HUDEP-2 (cell line): Measurements from ENCODE around the gene RGS18.
A peak's percentile ranks its signal among the peaks of the same experiment; 100 is the strongest.
"Not testable (repeated sequence)": the region's sequence is repeated elsewhere in the genome, so short reads cannot be mapped to it uniquely, and the experiment has no call there.

Experiments used
- DNase-seq, 76 experiments: peaks; one replicate each; lab custom pipeline; 2025; ENCODE audit not compliant: unreplicated experiment in 76 of 76; lab: John Stamatoyannopoulos, UW

The RGS18 gene

GRCh38 chr1:192165002-192165401 is 6.7 kb downstream of the RGS18 start:
- DNase-seq = not testable (repeated sequence)

DNA sequence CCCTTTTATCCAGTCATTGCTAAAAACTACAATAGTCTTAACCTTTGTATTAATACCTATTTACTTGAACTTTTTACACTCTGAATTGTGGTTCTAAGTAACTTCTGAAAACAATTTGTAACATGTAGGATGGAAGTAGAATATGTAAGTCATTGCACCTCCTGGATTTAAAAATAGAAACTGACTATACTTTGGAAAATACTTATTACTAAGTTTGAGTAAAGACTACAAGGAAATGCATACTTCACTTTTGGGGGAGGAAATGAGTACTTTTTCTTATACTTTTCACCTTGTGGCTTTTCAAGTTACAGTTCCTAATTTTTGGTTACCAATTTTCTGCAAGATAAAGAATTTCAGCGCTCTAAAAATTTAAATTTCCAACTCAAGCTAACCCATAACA is 8.7 kb downstream of the RGS18 start:
- no peak for DNase-seq

DNA sequence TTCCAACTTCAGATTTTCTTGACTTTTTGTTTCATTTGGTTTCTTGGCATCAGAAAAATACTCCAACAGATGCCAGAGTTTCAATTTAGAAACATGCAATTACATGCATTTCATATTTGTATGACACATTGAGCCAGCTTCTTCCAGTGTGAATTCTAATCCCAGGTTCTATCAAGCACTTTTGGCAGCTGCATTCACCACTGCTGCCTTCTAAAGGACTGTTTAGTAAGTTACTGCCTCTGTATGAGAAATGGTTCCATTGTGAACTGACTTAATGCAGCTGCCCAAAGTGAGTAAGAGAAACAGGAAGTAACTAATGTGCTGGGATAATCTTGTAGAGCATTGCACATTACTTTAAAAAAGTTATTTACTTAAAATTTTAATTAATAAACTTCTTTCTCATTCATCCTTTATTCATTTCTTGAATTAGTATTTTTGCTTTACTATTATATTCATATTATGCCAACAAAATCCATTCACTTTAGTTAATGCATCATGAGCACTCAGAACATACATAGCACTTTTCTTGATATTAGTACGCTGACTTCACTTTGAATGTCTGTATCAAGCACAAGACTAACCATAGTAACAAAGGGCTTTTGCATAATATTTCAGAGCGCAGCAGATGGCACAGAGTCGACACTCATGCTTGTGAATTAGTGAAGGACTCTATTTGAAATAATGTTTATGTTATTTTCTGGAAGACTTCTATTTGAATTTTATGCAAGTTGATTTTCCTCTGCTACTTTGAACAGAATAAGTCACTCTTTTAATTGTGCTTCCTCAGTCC is 9.8 kb downstream of the RGS18 start:
- no peak for DNase-seq

DNA sequence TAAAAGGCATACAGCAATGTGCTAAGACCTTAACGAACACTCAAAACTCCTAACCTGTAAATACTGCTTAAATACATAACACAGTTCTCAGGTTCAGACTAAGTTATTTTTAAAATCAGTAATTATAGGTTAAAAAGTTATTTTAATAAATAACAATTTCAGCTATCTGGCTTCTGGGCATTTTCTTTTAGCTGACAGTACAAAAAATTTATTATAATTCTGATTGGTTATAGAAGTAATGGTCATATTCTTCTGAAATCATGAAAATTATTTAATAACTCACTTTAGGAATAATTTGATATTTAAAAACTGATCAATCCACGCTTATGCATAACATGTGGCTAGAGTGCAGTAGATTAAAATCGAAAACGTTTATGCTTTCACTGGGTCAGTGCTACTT is 10.7 kb downstream of the RGS18 start:
- no peak for DNase-seq

- DNase-seq = no peak
Measured at GRCh38 chr1:192170196-192170984, 12.1 kb downstream of the RGS18 start.

- no peak for DNase-seq
Measured at GRCh38 chr1:192171123-192171522, 12.9 kb downstream of the RGS18 start.

DNA sequence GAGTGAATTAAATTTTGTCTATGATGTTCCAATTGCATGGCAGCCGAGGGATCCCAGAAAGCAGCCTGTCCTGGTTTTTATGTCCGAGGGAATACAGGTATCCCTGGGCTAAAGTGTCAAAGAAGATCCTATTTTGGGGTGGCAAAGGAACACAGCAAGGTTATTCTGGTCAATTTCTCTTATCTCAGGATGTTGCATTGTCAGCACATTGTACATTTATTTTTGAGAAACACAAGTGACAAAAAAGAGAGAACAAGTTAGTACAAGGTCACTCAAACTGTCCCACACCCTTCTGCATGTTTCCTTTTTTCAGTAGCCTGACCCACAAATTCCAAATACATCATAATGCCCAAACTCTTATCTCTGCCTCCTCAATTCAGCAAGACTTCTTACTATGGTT is 17.7 kb downstream of the RGS18 start:
- no peak for DNase-seq

DNA sequence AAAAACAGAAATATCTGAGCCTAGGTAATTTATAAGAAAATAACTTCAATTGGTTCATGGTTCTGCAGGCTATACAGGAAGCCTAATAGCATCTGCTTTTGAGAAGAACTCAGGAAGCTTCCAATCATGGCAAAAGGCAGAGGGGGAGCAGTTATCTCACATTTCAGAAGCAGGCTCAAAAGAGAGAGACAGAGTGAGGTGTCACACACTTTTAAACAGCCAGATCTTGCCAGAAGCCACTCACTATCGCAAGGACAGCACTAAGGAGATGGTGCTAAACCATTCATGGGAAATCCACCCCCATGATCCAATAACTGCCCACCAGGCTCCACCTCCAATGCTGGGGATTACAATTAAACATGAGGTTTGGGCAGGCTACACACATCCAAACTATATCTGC is 25.5 kb downstream of the RGS18 start:
- no peak for DNase-seq

GRCh38 chr1:192186197-192186596 is 27.9 kb downstream of the RGS18 start:
- no peak for DNase-seq

GRCh38 chr1:192190066-192190465 is 31.8 kb downstream of the RGS18 start:
- no peak for DNase-seq

DNA sequence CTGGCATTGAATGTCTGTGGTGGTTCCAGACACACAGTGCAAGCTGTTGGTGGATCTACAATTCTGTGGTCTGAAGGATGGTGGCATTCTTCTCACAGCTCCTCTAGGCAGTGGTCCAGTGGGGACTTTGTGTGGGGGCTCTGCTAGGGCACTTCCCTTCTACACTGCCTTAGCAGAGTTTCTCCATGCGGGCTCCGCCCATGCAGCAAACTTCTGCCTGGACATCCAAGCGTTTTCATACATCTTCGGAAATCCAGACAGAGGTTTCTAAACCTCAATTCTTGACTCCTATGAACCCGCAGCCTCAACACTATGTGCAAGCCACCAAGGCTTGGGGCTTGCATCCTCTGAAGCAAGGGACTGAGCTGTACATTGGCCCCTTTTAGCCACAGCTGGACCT is 43.0 kb downstream of the RGS18 start:
- no peak for DNase-seq

DNA sequence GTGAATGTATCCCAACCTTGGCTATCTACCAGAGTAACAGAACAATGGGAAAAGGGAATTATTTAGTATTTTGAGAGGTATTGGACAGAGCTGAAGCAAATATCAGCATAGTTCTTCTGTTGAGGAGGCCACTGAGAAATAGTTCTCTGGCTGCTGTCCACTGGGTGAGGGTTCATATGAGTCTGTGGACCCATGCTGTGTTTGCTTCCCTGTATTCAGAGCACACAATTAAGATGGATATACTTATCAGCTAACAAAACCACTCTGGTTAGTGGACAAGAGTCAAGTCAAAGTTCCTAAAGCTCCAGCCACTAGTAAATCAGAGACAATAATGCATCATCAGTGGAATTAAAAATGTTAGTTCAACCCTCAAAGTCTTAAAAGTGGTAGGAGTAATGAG is 66.1 kb downstream of the RGS18 start:
- DNase-seq = no peak

DNA sequence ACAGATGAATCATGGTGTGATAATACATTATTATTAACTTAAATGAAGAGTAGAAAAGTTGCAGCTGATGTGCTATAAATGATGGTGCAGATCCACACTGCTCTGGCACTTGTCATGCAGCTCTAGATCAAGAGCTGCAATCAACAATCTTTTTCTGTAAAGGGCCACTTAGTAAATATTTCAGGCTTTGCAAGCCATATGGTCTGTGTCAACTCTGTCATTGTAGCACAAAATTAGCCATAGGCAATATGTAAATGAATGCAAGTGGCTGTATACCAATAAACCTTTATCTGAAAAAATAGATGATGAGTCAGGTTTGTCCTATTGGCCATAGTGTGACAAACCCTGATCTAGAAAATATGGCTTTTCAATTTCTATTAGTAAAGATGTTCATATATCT is 66.6 kb downstream of the RGS18 start:
- DNase-seq = no peak

DNA sequence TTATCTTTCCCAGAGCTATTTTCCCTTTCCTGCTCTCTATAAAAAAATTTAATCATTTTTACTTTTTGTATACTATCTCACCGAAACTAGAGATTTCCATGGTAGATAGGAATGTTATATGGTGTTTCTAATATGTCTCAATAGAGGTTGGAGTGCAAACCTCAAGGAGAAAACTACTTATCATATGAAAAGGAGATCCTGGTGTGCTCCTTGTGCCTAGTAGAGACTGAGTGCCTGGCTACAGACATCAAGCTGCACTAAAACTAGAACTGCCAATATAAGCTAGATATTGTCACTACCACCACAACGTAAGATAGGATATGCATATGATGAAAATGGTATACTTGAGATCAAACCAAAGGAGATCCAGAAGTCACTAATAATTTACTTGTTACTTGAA is 67.0 kb downstream of the RGS18 start:
- DNase-seq = no peak

DNA sequence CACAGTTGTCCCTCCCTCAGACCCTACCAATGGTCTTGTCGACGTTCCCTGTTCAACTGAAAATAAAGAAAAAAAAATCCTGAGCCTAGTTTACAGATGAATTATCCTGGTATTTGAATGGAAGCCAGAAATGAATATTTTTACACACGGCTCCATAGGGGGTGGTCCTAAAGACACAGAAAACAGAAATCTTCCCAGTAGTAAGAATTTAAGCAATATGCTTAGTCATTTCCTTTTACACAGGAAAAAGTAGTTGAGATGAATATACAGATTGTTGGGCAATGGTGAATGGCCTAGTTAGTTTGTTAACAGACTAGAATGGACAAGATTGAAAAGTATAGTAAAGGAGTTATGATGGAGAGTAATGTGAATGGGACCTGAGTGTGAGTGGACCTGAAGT is 67.4 kb downstream of the RGS18 start:
- no peak for DNase-seq

- DNase-seq = no peak
Measured at GRCh38 chr1:192227330-192227729, 69.1 kb downstream of the RGS18 start.

GRCh38 chr1:192227980-192228379 is 69.7 kb downstream of the RGS18 start:
- DNase-seq = not testable (repeated sequence)

DNA sequence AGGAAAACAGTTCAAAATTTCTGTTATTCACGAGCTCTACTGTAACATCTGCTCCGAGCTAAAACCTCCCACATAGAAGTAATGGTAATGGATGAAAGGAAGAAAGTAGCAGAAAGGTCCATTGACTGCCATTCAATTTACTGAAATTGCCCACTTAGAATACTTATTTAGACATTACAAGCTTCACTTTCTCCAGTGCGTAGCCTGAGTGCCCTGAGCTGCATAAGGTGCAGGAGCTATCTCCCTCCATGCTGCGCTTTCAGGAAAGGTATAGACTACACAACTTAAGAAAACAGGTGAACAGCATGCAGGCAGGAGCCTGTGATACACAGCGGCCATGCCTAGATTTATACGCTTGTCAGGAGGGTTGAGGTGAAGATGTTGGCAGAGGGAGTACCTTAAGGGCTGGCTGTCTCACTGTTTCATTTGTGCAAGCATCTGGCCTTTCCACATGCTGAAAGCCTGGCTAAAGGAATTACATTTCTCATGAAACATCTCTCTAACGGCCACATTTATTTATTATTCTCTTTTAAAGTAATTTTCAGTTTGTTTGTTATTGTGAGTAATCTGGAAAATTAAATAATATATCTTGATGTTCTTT is 74.7 kb downstream of the RGS18 start:
- no peak for DNase-seq

GRCh38 chr1:192235127-192235526 is 76.9 kb downstream of the RGS18 start:
- peak in 1 of 76 experiments; percentile 4 for DNase-seq
